GM06990 (cell line): Measurements from ENCODE around the gene RNF217.

Source experiments
- DNase-seq: peaks from one replicate; pipeline ENCODE4 v3.0.0-alpha.2; 2011; ENCODE audit not compliant: insufficient read length; ENCODE audit errors: extremely low read depth
- H3K27me3 ChIP-seq: replicated peaks from 2 replicates; pipeline ENCODE4 v1.6.0; 2011; ENCODE audit warnings: low read length; ENCODE audit not compliant: control insufficient read depth, insufficient read depth
- H3K36me3 ChIP-seq: 2 replicates; pipeline ENCODE4 v1.5.1; 2011; ENCODE audit warnings: low read length; ENCODE audit not compliant: control insufficient read depth, insufficient read depth
- H3K4me3 ChIP-seq: replicated peaks from 2 replicates; pipeline ENCODE4 v1.5.1; 2011; ENCODE audit warnings: low read depth, mild to moderate bottlenecking, control low read depth, low read length
- CTCF ChIP-seq: IDR thresholded peaks from 2 replicates; pipeline ENCODE4 v1.5.1; 2011; ENCODE audit warnings: low read length, control low read depth, mild to moderate bottlenecking, inconsistent platforms; ENCODE audit not compliant: insufficient read depth, poor library complexity, severe bottlenecking

RNF217 gene

GRCh38 chr6:125054331-125054730 lies 92.1 kb downstream of the RNF217 start:
- no peak overlapping the region for H3K4me3 ChIP-seq
- H3K27me3 ChIP-seq, result no peaks in the 10 kb centered on the region
- no peaks in the 10 kb centered on the region for H3K36me3 ChIP-seq
- TF ChIP-seq CTCF, result no peak
- DNase-seq, result no peak

- no peak for TF ChIP-seq CTCF
- DNase-seq, result no peak
- Histone ChIP-seq H3K36me3 (no peaks in the 10 kb centered on the region), H3K27me3 (no peaks in the 10 kb centered on the region), H3K4me3 (no peak overlapping the region)
Measured at GRCh38 chr6:125057392-125058246, 95.4 kb downstream of the RNF217 start.

- H3K4me3 ChIP-seq, result no peak overlapping the region
- H3K36me3 ChIP-seq, result no peaks in the 10 kb centered on the region
- DNase-seq, result no peak
- no peaks in the 10 kb centered on the region for H3K27me3 ChIP-seq
- no peak for TF ChIP-seq CTCF
Measured at GRCh38 chr6:125058546-125058945, 96.3 kb downstream of the RNF217 start.

GRCh38 chr6:125063307-125063706 lies 101.1 kb downstream of the RNF217 start:
- no peak for TF ChIP-seq CTCF
- DNase-seq, result no peak
- no peak overlapping the region for H3K4me3 ChIP-seq
- no peaks in the 10 kb centered on the region for H3K36me3 ChIP-seq
- no peaks in the 10 kb centered on the region for H3K27me3 ChIP-seq

- Histone ChIP-seq H3K27me3 (no peaks in the 10 kb centered on the region), H3K4me3 (no peak overlapping the region), H3K36me3 (no peaks in the 10 kb centered on the region)
- DNase-seq, result no peak
- TF ChIP-seq CTCF, result no peak
Measured at GRCh38 chr6:125066140-125066539, 103.9 kb downstream of the RNF217 start.
